Measurements from ENCODE around the gene CAPN13.

Gene CAPN13

DNA sequence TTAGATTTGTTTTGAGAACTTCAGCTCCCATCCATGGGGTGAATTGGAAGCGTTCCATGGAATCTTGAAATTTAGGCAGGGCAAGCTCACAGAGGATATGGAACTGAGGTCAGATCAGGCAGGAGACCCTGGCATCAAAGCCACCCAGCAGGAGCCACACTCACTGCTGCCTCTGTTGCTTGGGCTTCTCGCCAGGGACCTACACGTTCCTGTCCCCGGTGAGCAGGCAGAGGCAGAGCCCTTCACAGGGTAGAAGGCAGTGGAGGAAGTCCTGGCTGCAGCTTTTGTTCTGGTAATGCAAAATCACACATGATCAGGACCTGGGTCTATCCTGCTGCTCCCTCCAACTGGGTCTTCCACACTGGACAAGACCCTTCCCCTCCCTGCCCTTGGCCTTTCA lies 42.1 kb downstream of the CAPN13 start:
- TF ChIP-seq, protein P1, sequence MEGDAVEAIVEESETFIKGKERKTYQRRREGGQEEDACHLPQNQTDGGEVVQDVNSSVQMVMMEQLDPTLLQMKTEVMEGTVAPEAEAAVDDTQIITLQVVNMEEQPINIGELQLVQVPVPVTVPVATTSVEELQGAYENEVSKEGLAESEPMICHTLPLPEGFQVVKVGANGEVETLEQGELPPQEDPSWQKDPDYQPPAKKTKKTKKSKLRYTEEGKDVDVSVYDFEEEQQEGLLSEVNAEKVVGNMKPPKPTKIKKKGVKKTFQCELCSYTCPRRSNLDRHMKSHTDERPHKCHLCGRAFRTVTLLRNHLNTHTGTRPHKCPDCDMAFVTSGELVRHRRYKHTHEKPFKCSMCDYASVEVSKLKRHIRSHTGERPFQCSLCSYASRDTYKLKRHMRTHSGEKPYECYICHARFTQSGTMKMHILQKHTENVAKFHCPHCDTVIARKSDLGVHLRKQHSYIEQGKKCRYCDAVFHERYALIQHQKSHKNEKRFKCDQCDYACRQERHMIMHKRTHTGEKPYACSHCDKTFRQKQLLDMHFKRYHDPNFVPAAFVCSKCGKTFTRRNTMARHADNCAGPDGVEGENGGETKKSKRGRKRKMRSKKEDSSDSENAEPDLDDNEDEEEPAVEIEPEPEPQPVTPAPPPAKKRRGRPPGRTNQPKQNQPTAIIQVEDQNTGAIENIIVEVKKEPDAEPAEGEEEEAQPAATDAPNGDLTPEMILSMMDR (IDR thresholded peaks at IDR 0.05; ENCODE audit: low read length, missing control alignments) = no peak
- no peak overlapping the region for H3K4me3 ChIP-seq (replicated peaks; ENCODE audit: low read depth, low read length)
- no peak for DNase-seq (ENCODE audit: low read depth)

- no peak overlapping the region for H3K4me3 ChIP-seq (replicated peaks; ENCODE audit: low read depth, low read length)
- TF ChIP-seq, protein P1 (IDR thresholded peaks at IDR 0.05; ENCODE audit: low read length, missing control alignments) = no peak
- DNase-seq (ENCODE audit: low read depth) = no peak
Measured at GRCh38 chr2:30764021-30764800, 43.0 kb downstream of the CAPN13 start.

GRCh38 chr2:30763151-30763660 lies 44.0 kb downstream of the CAPN13 start:
- TF ChIP-seq, protein P1 (IDR thresholded peaks at IDR 0.05; ENCODE audit: low read length, missing control alignments) = no peak
- H3K4me3 ChIP-seq (replicated peaks; ENCODE audit: low read depth, low read length) = no peak overlapping the region
- no peak for DNase-seq (ENCODE audit: low read depth)

DNA sequence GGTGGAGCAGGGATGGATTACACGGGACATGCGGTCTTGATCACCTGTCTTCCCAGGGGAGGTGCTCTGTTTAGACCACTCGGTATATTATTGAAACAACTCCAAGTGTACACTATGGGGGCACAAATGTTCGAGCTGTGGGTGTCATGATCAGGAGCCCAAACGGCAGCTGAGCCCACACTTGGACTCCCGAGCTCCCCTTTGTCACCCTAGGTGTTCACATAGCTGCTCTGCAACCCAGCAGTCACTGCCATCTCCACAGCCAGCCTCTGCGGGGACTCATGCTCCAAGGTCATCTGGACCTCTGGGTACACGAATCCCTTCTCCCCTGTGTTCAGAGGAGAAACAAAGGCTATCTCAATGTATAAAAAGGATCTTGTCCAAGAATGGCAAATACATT lies 46.0 kb downstream of the CAPN13 start:
- TF ChIP-seq, protein P1 (IDR thresholded peaks at IDR 0.05; ENCODE audit: low read length, missing control alignments) = no peak
- DNase-seq (ENCODE audit: low read depth) = no peak
- H3K4me3 ChIP-seq (replicated peaks; ENCODE audit: low read depth, low read length) = no peak overlapping the region

DNA sequence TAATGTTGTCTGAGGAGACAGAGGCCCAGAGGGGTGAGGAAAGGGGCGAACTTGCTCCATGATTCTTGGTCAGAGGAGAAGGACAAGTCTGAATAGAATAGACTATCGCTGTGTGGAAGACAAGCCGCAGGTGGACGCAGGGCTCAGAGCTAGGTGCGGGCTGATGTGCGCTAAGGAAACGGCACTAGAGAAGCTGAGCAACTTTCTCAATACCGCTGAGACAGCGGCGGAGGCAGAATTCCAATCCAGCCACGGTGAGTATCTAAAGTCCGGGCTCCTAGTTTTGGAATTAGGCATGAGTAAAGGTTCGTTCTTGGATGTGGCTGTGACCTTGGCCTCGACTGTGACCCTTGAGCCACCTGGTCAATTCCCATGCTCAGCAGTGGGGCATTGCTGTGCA lies 47.8 kb downstream of the CAPN13 start:
- DNase-seq (ENCODE audit: low read depth) = no peak
- TF ChIP-seq, protein P1 (IDR thresholded peaks at IDR 0.05; ENCODE audit: low read length, missing control alignments) = no peak

DNA sequence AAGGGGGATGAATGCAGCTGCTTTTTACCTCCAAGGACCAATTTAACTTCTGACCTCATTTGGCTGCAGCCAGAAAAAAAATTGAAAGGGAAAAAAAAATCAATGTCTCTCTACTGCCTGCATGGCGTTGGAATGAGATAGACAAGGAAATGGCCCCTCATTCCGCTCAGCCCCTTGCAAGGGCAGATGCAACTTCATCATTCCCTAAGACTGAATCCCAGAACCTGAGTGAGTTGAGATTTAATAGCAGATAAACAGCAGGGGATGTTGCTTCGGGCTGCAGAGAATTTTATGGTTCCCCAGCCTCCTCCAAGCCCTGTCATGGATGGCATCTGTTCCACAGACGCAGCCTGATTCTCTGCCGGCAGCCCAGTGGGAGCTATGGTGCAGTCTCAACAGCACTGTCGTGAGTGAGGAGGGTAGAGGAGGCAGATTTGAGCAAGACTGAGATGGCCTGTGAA lies 49.0 kb downstream of the CAPN13 start:
- no peak for DNase-seq (ENCODE audit: low read depth)
- H3K4me3 ChIP-seq (replicated peaks; ENCODE audit: low read depth, low read length) = no peak overlapping the region
- TF ChIP-seq, protein P1 (IDR thresholded peaks at IDR 0.05; ENCODE audit: low read length, missing control alignments) = no peak

More for the DNA sequence above, 47.8 kb downstream of the CAPN13 start:
- no peak overlapping the region for H3K4me3 ChIP-seq (replicated peaks; ENCODE audit: low read depth, low read length)

Measured in fibroblast of pulmonary artery (primary cell).